Measurements from ENCODE around the gene CAPZA1.
A peak's percentile ranks its signal among the peaks of the same experiment; 100 is the strongest.

Gene CAPZA1

DNA sequence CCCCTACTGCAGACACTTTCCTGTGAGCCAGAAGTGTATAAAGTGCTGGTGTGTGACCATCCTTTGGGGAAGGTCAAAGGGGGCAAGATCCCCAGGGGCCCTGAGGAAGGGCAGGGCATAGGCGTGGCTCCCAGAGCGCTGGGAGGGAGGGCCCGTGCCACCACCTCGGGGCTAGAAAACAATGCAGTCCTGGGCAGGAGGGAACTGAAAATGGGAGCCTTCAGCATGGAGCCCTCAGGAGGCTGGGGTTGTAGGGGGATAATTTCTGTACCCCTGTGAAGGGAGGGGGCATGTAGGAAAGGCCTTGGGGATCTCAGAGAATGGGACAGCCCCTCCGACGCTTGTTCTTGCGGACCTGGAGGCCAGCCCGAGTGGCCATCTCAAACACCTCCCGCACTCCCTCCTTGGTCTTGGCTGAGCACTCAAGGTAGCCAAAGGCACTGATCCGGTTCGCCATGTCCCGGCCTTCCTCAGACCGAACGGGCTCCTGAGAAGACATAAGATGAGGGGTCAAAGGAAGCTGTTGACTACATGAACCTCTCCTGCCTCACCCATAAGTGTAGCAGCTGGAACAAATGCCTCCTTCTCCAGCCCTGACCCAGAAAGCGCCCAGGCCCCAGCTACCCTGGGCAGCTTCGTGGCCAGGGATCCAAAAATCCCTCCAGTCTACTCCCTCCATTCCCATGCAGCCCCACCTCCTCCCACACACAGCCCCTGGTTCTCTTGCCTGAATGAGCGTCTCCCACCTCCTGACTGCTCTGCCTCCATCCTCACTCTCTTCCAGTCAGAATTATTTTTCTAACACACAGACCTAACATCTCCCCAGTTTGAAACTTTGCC, 81.8 kb downstream of the CAPZA1 start:
- Histone ChIP-seq H3K27ac (peak overlapping the region; percentile 67), H3K4me3 (ENCODE audit: low read depth, low read length) (no peak overlapping the region)

DNA sequence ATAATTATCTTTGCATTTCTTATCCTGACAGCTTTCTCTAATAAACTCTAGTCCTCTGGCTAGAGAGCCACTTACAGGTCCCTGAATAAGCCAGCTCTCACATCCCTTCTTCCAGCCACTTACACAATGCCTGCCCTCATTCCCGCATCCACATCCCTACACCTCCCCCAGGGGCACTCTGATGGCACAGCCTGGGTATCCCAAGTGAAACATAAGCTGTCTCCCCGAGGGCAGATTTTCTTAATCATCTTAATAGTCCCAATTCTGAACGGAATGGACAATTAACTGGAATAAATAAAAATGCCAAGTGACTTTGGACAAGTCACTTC, 82.4 kb downstream of the CAPZA1 start:
- H3K36me3 ChIP-seq, result peaks cover 45% of the 10 kb centered on the region
- H3K27ac ChIP-seq, result no peak overlapping the region
- no peak overlapping the region for H3K4me3 ChIP-seq (ENCODE audit: low read depth, low read length)
- TF ChIP-seq, protein P1, sequence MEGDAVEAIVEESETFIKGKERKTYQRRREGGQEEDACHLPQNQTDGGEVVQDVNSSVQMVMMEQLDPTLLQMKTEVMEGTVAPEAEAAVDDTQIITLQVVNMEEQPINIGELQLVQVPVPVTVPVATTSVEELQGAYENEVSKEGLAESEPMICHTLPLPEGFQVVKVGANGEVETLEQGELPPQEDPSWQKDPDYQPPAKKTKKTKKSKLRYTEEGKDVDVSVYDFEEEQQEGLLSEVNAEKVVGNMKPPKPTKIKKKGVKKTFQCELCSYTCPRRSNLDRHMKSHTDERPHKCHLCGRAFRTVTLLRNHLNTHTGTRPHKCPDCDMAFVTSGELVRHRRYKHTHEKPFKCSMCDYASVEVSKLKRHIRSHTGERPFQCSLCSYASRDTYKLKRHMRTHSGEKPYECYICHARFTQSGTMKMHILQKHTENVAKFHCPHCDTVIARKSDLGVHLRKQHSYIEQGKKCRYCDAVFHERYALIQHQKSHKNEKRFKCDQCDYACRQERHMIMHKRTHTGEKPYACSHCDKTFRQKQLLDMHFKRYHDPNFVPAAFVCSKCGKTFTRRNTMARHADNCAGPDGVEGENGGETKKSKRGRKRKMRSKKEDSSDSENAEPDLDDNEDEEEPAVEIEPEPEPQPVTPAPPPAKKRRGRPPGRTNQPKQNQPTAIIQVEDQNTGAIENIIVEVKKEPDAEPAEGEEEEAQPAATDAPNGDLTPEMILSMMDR (IDR thresholded peaks at IDR 0.05; ENCODE audit: low read depth, low read length), result no peak
- no peak for DNase-seq
- H3K27me3 ChIP-seq (ENCODE audit: insufficient read depth, low read depth, severe bottlenecking), result no peaks in the 10 kb centered on the region
- no peaks in the 10 kb centered on the region for H3K9me3 ChIP-seq (ENCODE audit: severe bottlenecking)

More for the DNA sequence above, 81.8 kb downstream of the CAPZA1 start:
- Histone ChIP-seq H3K9me3 (ENCODE audit: severe bottlenecking) (no peaks in the 10 kb centered on the region), H3K36me3 (peaks cover 50% of the 10 kb centered on the region), H3K27me3 (ENCODE audit: insufficient read depth, low read depth, severe bottlenecking) (no peaks in the 10 kb centered on the region)
- DNase-seq, result no peak
- TF ChIP-seq, protein P1 (IDR thresholded peaks at IDR 0.05; ENCODE audit: low read depth, low read length), result no peak

DNA sequence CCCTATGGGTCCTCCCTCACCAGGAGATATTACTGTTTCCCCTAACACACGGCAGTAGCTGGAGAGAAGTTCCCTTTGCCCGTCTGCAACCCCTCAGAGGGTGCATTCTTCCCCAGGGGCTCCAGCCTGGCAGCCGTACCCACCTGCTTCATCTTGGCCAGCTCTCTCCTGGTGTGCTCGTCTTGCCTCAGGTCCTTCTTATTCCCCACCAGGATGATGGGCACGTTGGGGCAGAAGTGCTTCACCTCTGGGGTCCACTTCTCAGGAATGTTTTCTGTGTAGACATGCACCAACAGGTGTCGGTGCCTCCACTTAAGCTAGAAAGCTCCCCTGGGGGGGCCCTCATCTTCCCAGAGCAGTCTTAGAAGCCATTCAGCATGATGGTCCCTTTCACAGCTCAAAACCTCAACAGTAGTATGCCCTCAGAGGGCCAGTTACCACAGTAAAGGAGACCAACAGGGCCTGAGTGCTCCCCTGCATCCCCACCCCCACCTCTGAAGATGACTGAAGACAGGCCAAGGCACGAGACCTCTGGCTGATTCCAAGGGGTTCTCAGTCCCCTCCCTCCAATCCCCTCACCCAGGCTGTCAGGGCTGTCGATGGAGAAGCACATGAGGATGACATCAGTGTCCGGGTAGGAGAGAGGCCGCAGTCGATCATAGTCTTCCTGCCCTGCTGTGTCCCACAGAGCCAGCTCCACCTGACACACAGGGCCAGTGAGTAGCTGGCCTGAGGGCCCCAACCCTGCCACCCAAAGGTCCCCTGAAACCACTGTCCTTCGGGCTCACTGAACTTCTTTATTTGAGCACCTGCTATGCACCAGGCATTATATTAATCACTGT, 83.0 kb downstream of the CAPZA1 start:
- Histone ChIP-seq H3K27ac (no peak overlapping the region), H3K36me3 (peaks cover 39% of the 10 kb centered on the region), H3K9me3 (ENCODE audit: severe bottlenecking) (no peaks in the 10 kb centered on the region), H3K27me3 (ENCODE audit: insufficient read depth, low read depth, severe bottlenecking) (no peaks in the 10 kb centered on the region), H3K4me3 (ENCODE audit: low read depth, low read length) (no peak overlapping the region)
- no peak for DNase-seq
- TF ChIP-seq, protein P1 (IDR thresholded peaks at IDR 0.05; ENCODE audit: low read depth, low read length), result no peak

DNA sequence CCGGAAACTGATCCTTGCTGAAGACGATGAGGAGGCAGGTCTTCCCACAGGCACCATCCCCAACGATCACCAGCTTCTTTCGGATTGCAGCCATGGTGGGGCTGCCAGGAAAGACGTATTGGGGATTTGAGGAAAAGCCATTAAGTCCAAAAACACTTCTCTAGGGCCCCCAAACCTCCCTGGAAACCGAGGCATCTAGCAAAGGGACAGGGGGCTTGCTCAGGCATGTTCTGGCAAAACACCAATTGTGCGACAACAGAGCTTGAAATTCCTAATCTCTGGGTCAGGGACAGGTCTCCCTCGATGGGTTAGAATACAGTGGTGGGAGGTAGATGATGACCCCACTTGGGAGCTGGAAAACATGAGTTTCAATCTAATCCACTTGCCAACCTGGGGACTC, 84.1 kb downstream of the CAPZA1 start:
- no peak for DNase-seq
- Histone ChIP-seq H3K27me3 (ENCODE audit: insufficient read depth, low read depth, severe bottlenecking) (no peaks in the 10 kb centered on the region), H3K36me3 (peaks cover 28% of the 10 kb centered on the region), H3K27ac (no peak overlapping the region), H3K9me3 (ENCODE audit: severe bottlenecking) (no peaks in the 10 kb centered on the region), H3K4me3 (ENCODE audit: low read depth, low read length) (no peak overlapping the region)
- TF ChIP-seq, protein P1 (IDR thresholded peaks at IDR 0.05; ENCODE audit: low read depth, low read length), result no peak

DNA sequence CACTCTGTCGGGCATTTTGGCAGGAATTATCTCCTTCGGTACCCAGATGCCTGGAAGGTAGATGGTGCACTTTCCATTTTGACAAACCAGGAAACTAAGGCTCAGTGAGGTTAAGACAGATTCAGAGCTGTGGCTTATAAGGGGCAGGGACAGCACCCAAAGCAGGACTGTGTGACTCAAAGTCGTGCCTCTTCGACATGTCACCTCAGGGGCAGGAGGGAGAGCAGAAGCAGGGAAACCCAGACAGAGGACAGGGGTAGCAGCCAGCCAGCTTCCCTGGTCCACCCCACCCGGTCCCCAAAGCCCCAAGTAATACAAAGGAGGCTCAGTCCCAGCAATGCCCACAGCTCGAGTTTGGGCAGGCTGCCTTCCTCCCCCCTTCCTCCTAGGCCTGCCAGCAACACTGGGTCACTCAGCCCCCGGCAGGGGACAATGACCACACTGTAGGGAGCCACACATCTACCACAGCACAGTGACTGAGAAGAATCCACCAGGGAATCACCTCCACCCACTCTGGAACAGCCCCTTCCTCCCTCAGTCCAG, 84.8 kb downstream of the CAPZA1 start:
- Histone ChIP-seq H3K27ac (peak overlapping the region; percentile 51), H3K4me3 (ENCODE audit: low read depth, low read length) (no peak overlapping the region; the same call in 1 of the 2 replicates), H3K27me3 (ENCODE audit: insufficient read depth, low read depth, severe bottlenecking) (no peaks in the 10 kb centered on the region), H3K9me3 (ENCODE audit: severe bottlenecking) (no peaks in the 10 kb centered on the region), H3K36me3 (peaks cover 24% of the 10 kb centered on the region)
- TF ChIP-seq, protein P1 (IDR thresholded peaks at IDR 0.05; ENCODE audit: low read depth, low read length), result no peak
- no peak for DNase-seq

All from WERI-Rb-1 (cell line).